LNCaP clone FGC (cell line): ENCODE data around the gene SERTAD1.

Source experiments
- DNase-seq: peaks from one replicate; pipeline ENCODE4 v3.0.0-alpha.2; 2011; ENCODE audit warnings: low read depth
- H3K4me3 ChIP-seq: 2 replicates; pipeline ENCODE4 v1.5.1; 2011; ENCODE audit warnings: mild to moderate bottlenecking, low read depth, low read length, control low read depth
- CTCF ChIP-seq: IDR thresholded peaks from 2 replicates; pipeline ENCODE4 v1.5.1; 2012; ENCODE audit warnings: mild to moderate bottlenecking; ENCODE audit not compliant: control insufficient read depth, insufficient read depth; ENCODE audit errors: extremely low read depth

The SERTAD1 gene

GRCh38 chr19:40415768-40416167 lies 10.0 kb downstream of the SERTAD1 start:
- no peak for DNase-seq
- TF ChIP-seq CTCF, result no peak
- no peak overlapping the region for H3K4me3 ChIP-seq

GRCh38 chr19:40414542-40415535 lies 11.0 kb downstream of the SERTAD1 start:
- no peak for TF ChIP-seq CTCF
- no peak for DNase-seq
- no peak overlapping the region for H3K4me3 ChIP-seq

GRCh38 chr19:40413291-40413845 lies 12.4 kb downstream of the SERTAD1 start, which contains the start of gene PRX:
Gene PRX, minus strand, starts transcription at chr19:40413378. Its CDS starts 5,446 bp downstream, at chr19:40407932.
- TF ChIP-seq CTCF, result no peak
- no peak for DNase-seq
- H3K4me3 ChIP-seq, result no peak within 1 kb of the TSS

GRCh38 chr19:40412866-40413265 lies 12.9 kb downstream of the SERTAD1 start:
- H3K4me3 ChIP-seq, result no peak overlapping the region
- TF ChIP-seq CTCF, result no peak
- no peak for DNase-seq

GRCh38 chr19:40411958-40412499 lies 13.8 kb downstream of the SERTAD1 start:
- TF ChIP-seq CTCF, result no peak
- H3K4me3 ChIP-seq, result no peak overlapping the region
- no peak for DNase-seq

GRCh38 chr19:40411125-40411842 lies 14.5 kb downstream of the SERTAD1 start:
- DNase-seq, result no peak
- no peak overlapping the region for H3K4me3 ChIP-seq

More at GRCh38 chr19:40411125-40411842, 14.5 kb downstream of the SERTAD1 start:
- TF ChIP-seq CTCF, result no peak
